Ishikawa (cell line): ENCODE results near the gene CSTF3.

Source experiments
- CEBPB ChIP-seq: IDR thresholded peaks from 2 replicates; pipeline ENCODE4 v1.6.1; 2012
- CREB1 ChIP-seq: IDR thresholded peaks from 2 replicates; pipeline ENCODE4 v1.6.1; 2012; ENCODE audit warnings: low read depth
- EGR1 ChIP-seq: IDR thresholded peaks from 2 replicates; pipeline ENCODE4 v1.6.1; 2012
- EP300 ChIP-seq: IDR thresholded peaks from 2 replicates; pipeline ENCODE4 v1.6.1; 2012; ENCODE audit warnings: borderline replicate concordance
- FOXM1 ChIP-seq: IDR thresholded peaks from 2 replicates; pipeline ENCODE4 v1.6.1; 2012; ENCODE audit warnings: low read depth, borderline replicate concordance
- MAX ChIP-seq: IDR thresholded peaks from 2 replicates; pipeline ENCODE4 v1.6.1; 2012
- NFIC ChIP-seq: IDR thresholded peaks from 2 replicates; pipeline ENCODE4 v1.6.1; 2012
- RAD21 ChIP-seq: IDR thresholded peaks from 2 replicates; pipeline ENCODE4 v1.6.1; 2012; ENCODE audit warnings: low read depth
- REST ChIP-seq: IDR thresholded peaks from 2 replicates; pipeline ENCODE4 v1.6.1; 2012; ENCODE audit warnings: low read depth, mild to moderate bottlenecking
- TAF1 ChIP-seq: IDR thresholded peaks from 2 replicates; pipeline ENCODE4 v1.6.1; 2012; ENCODE audit warnings: low read depth, mild to moderate bottlenecking
- TCF12 ChIP-seq: IDR thresholded peaks from 2 replicates; pipeline ENCODE4 v1.6.1; 2012; ENCODE audit warnings: low read depth
- TEAD4 ChIP-seq: IDR thresholded peaks from 2 replicates; pipeline ENCODE4 v1.6.1; 2012
- USF1 ChIP-seq: IDR thresholded peaks from 2 replicates; pipeline ENCODE4 v1.6.1; 2012
- YY1 ChIP-seq: IDR thresholded peaks from 2 replicates; pipeline ENCODE4 v1.6.1; 2012; ENCODE audit warnings: low read depth
- ZBTB7A ChIP-seq: IDR thresholded peaks from 2 replicates; pipeline ENCODE4 v1.6.1; 2012; ENCODE audit warnings: low read depth

CSTF3 gene

GRCh38 chr11:33161120-33162005 lies at the start of gene CSTF3:
Gene CSTF3 (minus strand): TSS chr11:33161480. CDS start chr11:33161325, 155 bp downstream.
- TF ChIP-seq YY1 (peak; percentile 96), EP300 (no peak; the same call in 1 of the 2 replicates), FOXM1 (no peak), CREB1 (peak; percentile 66; the same call in 1 of the 2 replicates), REST (no peak), TEAD4 (peak; percentile 36), TCF12 (peak; percentile 56; the same call in 1 of the 2 replicates), RAD21 (no peak; the same call in 1 of the 2 replicates), TAF1 (peak; percentile 87), USF1 (no peak), NFIC (0 out of 2 replicates have a peak, but pooled peaks have one; percentile 9), CEBPB (no peak), MAX (peak; percentile 99), EGR1 (peak; percentile 90)

- TF ChIP-seq EGR1 (no peak), YY1 (no peak), TEAD4 (no peak), NFIC (no peak), MAX (no peak), TCF12 (no peak), ZBTB7A (no peak), RAD21 (no peak), CEBPB (no peak), TAF1 (no peak), FOXM1 (no peak), USF1 (no peak), EP300 (no peak), CREB1 (no peak), REST (no peak)
Measured at GRCh38 chr11:33208150-33208549, 46.9 kb upstream of the CSTF3 start.

- TF ChIP-seq TCF12 (no peak), USF1 (no peak), FOXM1 (no peak), ZBTB7A (no peak), YY1 (no peak), TAF1 (no peak), MAX (no peak), REST (no peak), NFIC (no peak), EP300 (no peak), RAD21 (no peak), CREB1 (no peak), TEAD4 (no peak)
Measured at GRCh38 chr11:33207408-33207985, 46.2 kb upstream of the CSTF3 start.
